GM12878 (cell line): ENCODE measurements around the gene NT5C2. TPM values are rescaled to one million over a fixed set of nuclear protein-coding genes. Genes with fewer than 3 reads are reported as not detected.

ENCODE experiments used
- ATF7 ChIP-seq: fragments of 450-650 bp; IDR thresholded peaks from 2 replicates; pipeline ENCODE4 v1.6.1; 2016; ENCODE audit warnings: low read depth, mild to moderate bottlenecking
- CBFB ChIP-seq: IDR thresholded peaks from 2 replicates; pipeline ENCODE4 v1.6.1; 2016; ENCODE audit warnings: antibody characterized with exemption, low read depth
- CTCF ChIP-seq, 3 experiments: IDR thresholded peaks in 2 of 3; conservative IDR thresholded peaks in 1 of 3; 2 replicates each; pipeline ENCODE4 v1.5.1; 2011; ENCODE audit warnings: low read depth in 3 of 3, low read length in 3 of 3, mild to moderate bottlenecking in 3 of 3, control low read depth in 2 of 3, moderate library complexity in 2 of 3, inconsistent platforms in 1 of 3, mixed read lengths in 1 of 3; ENCODE audit not compliant: control insufficient read depth in 2 of 3, insufficient read depth in 1 of 3; ENCODE audit errors: extremely low read depth in 1 of 3
- FOXM1 ChIP-seq: IDR thresholded peaks from 2 replicates; pipeline ENCODE4 v1.6.1; 2012; ENCODE audit warnings: low read depth, mild to moderate bottlenecking, inconsistent platforms, low read length, moderate library complexity
- GATAD2B ChIP-seq: fragments of 450-650 bp; conservative IDR thresholded peaks from 2 replicates; pipeline ENCODE4 v1.6.1; 2017; ENCODE audit warnings: low read depth, mild to moderate bottlenecking, moderate library complexity
- HSF1 ChIP-seq: fragments of 150-350 bp; IDR thresholded peaks from 2 replicates; pipeline ENCODE4 v1.6.1; 2014; ENCODE audit warnings: mild to moderate bottlenecking, low read depth, low read length
- IRF5 ChIP-seq: fragments of 450-650 bp; IDR thresholded peaks from 2 replicates; pipeline ENCODE4 v1.6.1; 2017; ENCODE audit warnings: borderline replicate concordance
- MLLT1 ChIP-seq: fragments of 450-650 bp; IDR thresholded peaks from 2 replicates; pipeline ENCODE4 v1.6.1; 2016; ENCODE audit warnings: mild to moderate bottlenecking
- MXI1 ChIP-seq: fragments of 150-350 bp; IDR thresholded peaks from 2 replicates; pipeline ENCODE4 v1.6.1; 2011; ENCODE audit warnings: low read depth, mild to moderate bottlenecking, inconsistent platforms, low read length, improper control_type of control experiment
- POLR2A ChIP-seq: IDR thresholded peaks from 2 replicates; pipeline ENCODE4 v1.6.1; 2011; ENCODE audit warnings: low read depth, mild to moderate bottlenecking, low read length
- POU2F2 ChIP-seq: IDR thresholded peaks from 3 replicates; pipeline ENCODE4 v1.6.1; 2011; ENCODE audit warnings: low read depth, mild to moderate bottlenecking, low read length, borderline replicate concordance
- RAD21 ChIP-seq: IDR thresholded peaks from 2 replicates; pipeline ENCODE4 v1.6.1; 2011; ENCODE audit warnings: mild to moderate bottlenecking, low read depth, low read length, moderate library complexity; ENCODE audit not compliant: insufficient read depth
- RELA ChIP-seq: fragments of 450-650 bp; IDR thresholded peaks from 2 replicates; pipeline ENCODE4 v1.8.0; 2014; ENCODE audit warnings: borderline replicate concordance; ENCODE audit not compliant: partially characterized antibody
- RELB ChIP-seq: fragments of 450-650 bp; IDR thresholded peaks from 2 replicates; pipeline ENCODE4 v1.6.1; 2017; ENCODE audit warnings: low read depth, mild to moderate bottlenecking, moderate library complexity
- SIN3A ChIP-seq: IDR thresholded peaks from 2 replicates; pipeline ENCODE4 v1.6.1; 2012; ENCODE audit warnings: low read depth, low read length, improper control_type of control experiment
- SKIL ChIP-seq: fragments of 450-650 bp; IDR thresholded peaks from 2 replicates; pipeline ENCODE4 v1.6.1; 2017; ENCODE audit warnings: mild to moderate bottlenecking, low read depth, inconsistent platforms; ENCODE audit not compliant: poor library complexity, severe bottlenecking
- SMC3 ChIP-seq: IDR thresholded peaks from 2 replicates; pipeline ENCODE4 v1.6.1; 2011; ENCODE audit warnings: low read length, improper control_type of control experiment, borderline replicate concordance
- ZNF24 ChIP-seq: fragments of 450-650 bp; IDR thresholded peaks from 2 replicates; pipeline ENCODE4 v1.6.1; 2017; ENCODE audit warnings: antibody characterized with exemption, mild to moderate bottlenecking
- polyA plus RNA-seq, 11 experiments: library from polyadenylated mRNA; depleted of rRNA in 4 of 11; unstranded in 6 of 11; stranded (reverse) in 5 of 11; fragments of >200 nt; fragmentation: Nextera tagmentation in 4 of 11; fragmentation: Illumina TruSeq in 1 of 11; extraction: Ambion mirVana in 4 of 11; extraction: Trizol in 1 of 11; gene quantifications; 1 replicate in 1 of 11; 2 replicates in 10 of 11; pipeline versions ENCODE4 v1.2.1 to v1.2.3, GENCODE V29; 2011 to 2016; ENCODE audit warnings: inconsistent platforms in 2 of 11, missing spikeins in 2 of 11, low read depth in 1 of 11
- total RNA-seq, 4 experiments: library from RNA; depleted of rRNA in 3 of 4; stranded (reverse); fragments of >200 nt in 3 of 4; fragmentation: Illumina TruSeq in 1 of 4; extraction: Trizol in 1 of 4; gene quantifications; 2 replicates each; pipeline versions ENCODE4 v1.2.1 to v1.2.3, GENCODE V29; 2013 to 2021

Gene NT5C2
- total and polyA plus RNA-seq, 10 of the 15 experiments (the other 5 are each of a cell fraction or from before 2014, with no cell fraction given): 15.8 to 70.1 (median 56.0) TPM

- no peak for TF ChIP-seq SIN3A
- no peak for TF ChIP-seq HSF1
- TF ChIP-seq GATAD2B: 0 out of 2 replicates have a peak, but pooled peaks have one; percentile 16
- peak; percentile 82 for TF ChIP-seq CBFB
- 0 out of 2 replicates have a peak, but pooled peaks have one; percentile 11 for TF ChIP-seq ATF7
- TF ChIP-seq RELB: 0 out of 2 replicates have a peak, but pooled peaks have one; percentile 23
- TF ChIP-seq RAD21: peak; percentile 88
- no peak for TF ChIP-seq ZNF24
- TF ChIP-seq CTCF (IDR thresholded peaks at IDR 0.05 in 2 of 3, conservative IDR thresholded peaks at IDR 0.05 in 1 of 3; ENCODE audit: control insufficient read depth in 2 of 3, extremely low read depth in 1 of 3, insufficient read depth in 1 of 3, low read depth in 3 of 3, low read length in 3 of 3): peak; percentile 69 to 82 (median 70)
- TF ChIP-seq POLR2A: no peak
- TF ChIP-seq SKIL: peak; percentile 18
- TF ChIP-seq SMC3: peak; percentile 83
- TF ChIP-seq RELA: no peak
- peak; percentile 55; the same call in 1 of the 2 replicates for TF ChIP-seq FOXM1
- TF ChIP-seq MLLT1: 0 out of 2 replicates have a peak, but pooled peaks have one; percentile 38
- TF ChIP-seq POU2F2: peak; percentile 79; the same call in 2 of the 3 replicates
- TF ChIP-seq IRF5: no peak
- no peak; the same call in 1 of the 2 replicates for TF ChIP-seq MXI1
Observed at GRCh38 chr10:103069453-103070331, 123.4 kb downstream of the NT5C2 start (continued).
